HG03066 (cell line): Measurements from ENCODE around the gene ARL5C.
"Not testable (repeated sequence)": the region's sequence is repeated elsewhere in the genome, so short reads cannot be mapped to it uniquely, and the experiment has no call there.

Experiments
- ATAC-seq: cut with Tn5 transposase; IDR thresholded peaks from one replicate; pipeline ENCODE4 v1.9.1; 2021; ENCODE audit warnings: low read depth; ENCODE audit not compliant: unreplicated experiment

The ARL5C gene

DNA sequence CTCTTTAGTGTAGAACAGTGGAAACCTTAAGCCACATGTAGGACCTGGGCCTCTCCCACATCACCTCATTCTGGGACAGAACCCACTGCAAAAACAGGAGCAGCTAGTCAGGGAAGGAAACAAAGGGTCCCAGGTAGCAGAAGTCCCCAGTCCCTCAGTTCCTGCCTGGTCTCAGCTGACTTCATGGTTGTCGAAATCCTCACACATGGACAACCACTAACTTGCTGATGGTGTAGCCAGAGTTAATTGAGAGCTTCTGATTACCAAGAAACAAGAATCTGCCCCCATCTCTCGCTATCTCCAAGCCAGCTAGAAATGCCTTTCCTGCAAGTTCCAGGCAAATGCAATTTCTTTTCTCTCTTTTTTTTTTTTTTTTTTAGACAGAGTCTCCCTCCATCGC, 3.6 kb upstream of the ARL5C start:
- ATAC-seq, result no peak

- ATAC-seq, result no peak
Observed at GRCh38 chr17:39169101-39169500, 3.1 kb upstream of the ARL5C start.

GRCh38 chr17:39168503-39168902, 2.5 kb upstream of the ARL5C start:
- not testable (repeated sequence) for ATAC-seq

DNA sequence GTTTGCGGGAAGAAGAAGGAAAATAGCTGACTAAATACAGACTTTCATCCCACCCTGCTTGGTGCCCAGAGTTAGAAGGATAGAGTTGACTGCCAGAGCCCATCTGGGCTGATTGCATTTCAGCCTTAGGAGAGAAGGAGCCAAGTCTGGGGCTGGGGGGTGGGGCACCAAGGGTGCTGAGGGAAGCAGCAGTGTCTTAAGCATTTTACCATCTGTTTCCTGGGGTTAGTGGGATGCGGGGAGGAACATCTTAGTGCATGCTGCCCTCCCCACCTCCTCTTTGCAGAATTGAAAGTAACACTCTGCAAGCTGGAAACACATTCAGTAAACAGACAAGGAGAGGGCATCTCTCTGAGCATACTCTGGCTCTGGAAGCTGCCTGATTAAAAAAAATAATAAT, 1.5 kb upstream of the ARL5C start:
- no peak for ATAC-seq

GRCh38 chr17:39166437-39167335, 725 bp upstream of the ARL5C start:
- no peak for ATAC-seq

DNA sequence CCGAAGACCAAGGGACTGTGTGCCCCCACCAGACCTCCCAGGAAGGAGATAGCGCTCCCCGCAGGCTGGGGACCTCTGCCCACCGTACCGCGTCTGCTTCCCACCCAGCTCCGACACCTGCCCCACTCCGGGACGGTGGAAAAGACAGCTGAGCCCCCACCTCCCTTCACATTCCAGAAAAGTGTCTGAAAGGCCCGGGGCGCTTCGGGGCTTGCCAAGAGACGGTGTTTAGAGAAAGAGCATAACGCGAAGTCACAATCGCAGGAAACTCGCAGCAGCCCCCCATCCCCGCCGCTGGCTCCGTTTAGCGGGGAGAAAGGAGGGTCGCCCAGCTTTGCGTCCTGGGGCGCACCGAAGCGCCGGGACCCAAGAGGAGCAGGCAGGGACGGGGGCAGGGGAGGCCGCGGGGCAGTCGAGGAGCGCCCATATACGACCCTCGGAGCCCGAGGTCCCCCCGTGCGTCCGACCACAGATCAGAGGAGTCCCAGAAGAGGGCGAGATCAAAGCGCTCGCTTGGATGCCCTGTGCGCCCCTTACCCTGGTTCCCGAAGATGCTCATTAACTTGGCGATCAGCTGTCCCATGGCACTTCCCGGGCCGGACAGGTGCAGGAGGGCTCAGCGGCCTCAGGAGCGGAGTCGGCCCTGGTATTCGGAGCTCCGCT, 652 bp downstream of the ARL5C start:
- ATAC-seq, result no peak

GRCh38 chr17:39164675-39165143, 1.3 kb downstream of the ARL5C start:
- ATAC-seq, result no peak

DNA sequence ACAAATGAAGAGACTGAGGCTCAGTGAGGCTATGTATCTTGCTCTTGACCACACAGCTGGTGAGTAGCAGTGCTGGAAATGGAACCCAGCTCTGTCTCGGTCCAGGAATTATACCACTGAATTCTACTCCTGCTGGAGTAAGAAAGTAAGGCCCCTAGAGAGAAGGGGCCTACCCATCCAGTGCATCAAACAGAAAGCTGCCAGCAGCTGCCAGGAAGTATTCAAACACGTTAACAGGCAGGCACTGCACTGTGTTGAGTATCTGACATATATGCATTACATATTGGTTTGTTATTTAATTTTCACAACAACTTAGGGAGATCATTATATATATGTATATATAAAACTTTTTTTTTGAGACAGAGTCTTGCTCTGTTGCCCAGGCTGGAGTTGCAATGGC, 4.0 kb downstream of the ARL5C start:
- no peak for ATAC-seq

DNA sequence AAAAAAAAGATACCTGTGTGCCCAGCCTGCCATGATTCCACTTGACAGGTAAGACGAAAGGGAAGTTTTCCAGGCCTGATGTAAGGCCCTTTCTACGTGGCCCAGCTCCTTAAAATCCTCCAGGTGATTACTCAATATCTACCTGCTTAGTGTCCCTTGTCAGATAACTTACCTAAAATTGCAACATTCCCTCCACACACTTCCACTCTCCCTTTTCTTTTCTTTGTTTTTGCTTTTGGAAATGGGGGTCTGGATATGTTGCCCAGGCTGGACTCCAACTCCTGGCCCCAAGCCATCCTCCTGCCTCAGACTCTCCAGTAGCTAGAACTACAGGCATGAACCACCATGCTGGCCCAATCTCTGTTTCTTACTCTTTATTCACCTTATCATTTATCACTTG, 7.3 kb downstream of the ARL5C start:
- ATAC-seq, result no peak

GRCh38 chr17:39156491-39156890, 9.5 kb downstream of the ARL5C start:
- ATAC-seq, result no peak

- no peak for ATAC-seq
Observed at GRCh38 chr17:39155654-39156053, 10.3 kb downstream of the ARL5C start.

GRCh38 chr17:39153599-39154051, 12.3 kb downstream of the ARL5C start:
- no peak for ATAC-seq

DNA sequence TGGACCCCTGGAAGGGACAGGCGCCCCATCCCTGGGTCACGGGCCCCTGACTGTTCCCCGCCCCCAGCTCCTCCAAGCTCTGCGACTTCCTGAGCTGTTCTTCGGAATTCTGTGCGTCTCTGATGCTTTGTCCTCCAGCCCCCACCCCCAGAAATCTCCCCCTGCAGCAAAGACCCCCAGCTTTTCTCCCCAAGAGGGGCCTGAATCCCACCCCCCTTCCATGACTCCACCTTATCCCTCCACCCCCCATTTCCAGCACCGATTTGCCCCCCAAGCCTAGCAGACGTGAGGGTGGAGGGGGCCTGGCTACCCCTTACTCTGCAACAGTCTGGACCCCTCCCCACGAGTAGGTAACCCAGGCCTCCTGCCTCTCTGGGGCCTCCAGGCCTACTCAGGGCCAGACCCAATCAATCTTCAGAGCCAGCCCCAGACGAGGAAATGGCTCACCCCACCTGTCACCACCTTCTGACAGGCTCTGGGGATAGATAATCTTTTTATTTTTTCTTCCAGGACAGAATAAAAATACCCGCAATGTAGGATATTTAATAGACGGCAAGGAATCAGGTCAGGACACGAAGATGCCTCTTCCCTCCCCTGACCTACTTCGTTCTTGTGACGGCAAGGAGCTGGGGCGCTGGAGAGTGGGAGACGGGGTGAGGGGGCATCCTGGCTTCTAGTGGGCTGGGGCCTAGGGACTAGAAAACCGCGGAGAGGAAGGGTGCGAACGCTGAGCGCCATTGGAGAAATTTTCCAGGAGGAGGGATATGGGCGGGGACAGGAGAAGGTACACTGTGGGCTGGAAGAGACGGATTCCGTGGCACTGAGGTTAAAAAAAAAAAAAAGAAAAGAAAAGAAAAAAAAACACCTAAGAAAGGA, 13.8 kb downstream of the ARL5C start:
- no peak for ATAC-seq

DNA sequence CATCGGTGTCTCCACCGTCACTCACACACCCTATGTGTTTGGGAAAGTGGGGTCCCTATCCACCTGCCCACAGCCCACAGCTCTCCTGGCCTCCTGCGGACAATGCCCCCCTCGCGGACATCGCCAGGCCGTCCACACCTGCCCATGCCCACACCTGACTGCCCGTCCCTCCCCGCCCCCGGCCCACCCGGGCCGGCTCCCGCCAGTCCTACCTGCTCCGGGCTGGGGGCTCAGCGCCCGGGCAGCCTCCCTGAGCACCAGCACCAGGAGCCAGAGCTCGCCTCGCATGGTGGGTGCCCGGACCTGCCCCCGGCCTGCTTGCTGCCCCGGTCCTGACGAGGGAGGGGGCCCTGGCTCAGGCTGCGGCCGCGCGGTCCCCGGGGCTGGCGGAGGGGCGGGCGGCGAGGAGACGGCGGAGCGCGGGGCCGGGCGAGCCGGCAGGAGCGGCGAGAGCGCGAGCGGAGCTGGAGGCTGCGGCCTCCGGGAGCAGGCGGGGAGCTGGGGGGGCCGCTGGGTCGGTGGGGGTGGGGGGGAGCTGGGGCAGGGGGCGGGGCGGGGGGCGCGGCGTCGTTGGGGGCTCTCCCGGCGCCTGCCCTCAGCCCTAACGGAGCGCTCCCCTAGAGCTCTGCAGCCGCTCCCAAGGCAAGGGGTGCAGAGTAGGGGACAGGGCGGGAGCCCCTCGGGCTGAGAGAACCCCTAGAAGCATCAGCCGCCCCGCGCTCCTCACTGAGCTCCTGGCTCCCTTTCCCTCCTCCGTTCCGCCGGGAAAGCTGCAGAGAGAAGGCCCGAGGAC, 14.6 kb downstream of the ARL5C start, which contains the start of gene PLXDC1:
Gene PLXDC1, minus strand, starts transcription at position 488 of the 793 bp plus-strand sequence. Its CDS starts 200 bp downstream, at position 288.
- ATAC-seq, result no peak

- no peak for ATAC-seq
Observed at GRCh38 chr17:39150795-39151149, 15.2 kb downstream of the ARL5C start.

- no peak for ATAC-seq
Observed at GRCh38 chr17:39150104-39150634, 15.8 kb downstream of the ARL5C start.

DNA sequence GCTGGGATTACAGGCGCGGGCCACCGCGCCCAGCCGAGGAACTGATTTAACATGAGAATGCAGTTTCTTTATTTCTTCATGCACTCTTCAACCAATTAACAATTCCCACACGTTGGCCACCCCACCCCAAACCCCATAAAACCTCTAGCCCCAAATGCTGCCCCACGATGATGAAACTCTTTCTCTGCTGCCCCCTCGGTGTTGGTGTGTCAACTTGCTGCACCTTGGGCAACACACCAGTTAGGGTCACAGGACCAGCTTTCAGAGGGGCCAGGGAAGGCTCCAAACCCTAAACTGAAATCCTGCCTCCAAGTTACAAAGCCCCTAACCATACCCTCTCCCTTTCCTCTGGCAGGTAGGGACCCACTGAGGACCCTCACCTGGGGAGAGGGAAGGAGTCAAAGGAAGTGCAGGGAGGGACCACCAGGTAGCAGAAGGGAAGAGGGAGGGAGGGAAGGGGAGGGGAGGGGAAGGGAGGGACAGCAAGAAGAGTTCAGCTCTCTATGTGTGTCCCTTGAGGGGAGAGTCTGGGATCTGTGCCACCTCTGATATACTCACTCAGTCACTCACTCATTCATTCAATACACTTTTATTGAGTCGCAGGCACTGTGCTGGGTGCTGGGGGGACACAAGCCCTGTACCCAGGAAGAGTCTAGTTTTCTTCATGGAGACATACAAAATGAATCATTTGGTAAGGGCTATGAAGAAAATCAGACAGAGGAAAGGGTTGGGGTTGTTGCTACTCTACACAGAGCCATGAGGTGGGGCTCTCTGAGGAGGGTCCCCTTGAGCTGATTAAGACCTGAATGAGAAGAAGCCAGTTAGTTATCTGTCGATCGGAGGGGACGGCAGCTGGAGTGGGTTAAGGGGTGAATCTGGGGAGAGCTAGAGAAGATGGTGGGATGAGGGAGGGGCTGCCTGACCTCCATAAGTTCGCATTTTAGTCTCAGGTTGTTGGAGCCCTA, 18.5 kb downstream of the ARL5C start:
- no peak for ATAC-seq

GRCh38 chr17:39146273-39146672, 19.7 kb downstream of the ARL5C start:
- ATAC-seq, result no peak

- no peak for ATAC-seq
Observed at GRCh38 chr17:39145143-39145542, 20.8 kb downstream of the ARL5C start.
